Natural killer cell (primary cell): ENCODE measurements around the gene CCDC136. TPM values are rescaled to one million over a fixed set of nuclear protein-coding genes. Genes with fewer than 3 reads are reported as not detected.

Source experiments
- ATAC-seq, 3 donors: fragments of 150-1000 bp in 2 of 3; fragments of 200-7000 bp in 1 of 3; cut with Tn5 transposase; 1 replicate in 1 of 3; 2 replicates in 2 of 3; pipeline ENCODE4 v1.10.0; 2021; ENCODE audit warnings: mild to moderate bottlenecking in 2 of 3, moderate library complexity in 2 of 3
- DNase-seq, 2 donors: peaks; one replicate each; pipeline versions ENCODE4 v3.0.0 to v3.0.0-alpha.2; 2013 to 2021; ENCODE audit warnings: mixed read lengths in 1 of 2
- H3K27ac ChIP-seq: one replicate; pipeline ENCODE4 v1.5.1; 2013; ENCODE audit warnings: mild to moderate bottlenecking, low read length
- H3K27me3 ChIP-seq: one replicate; pipeline ENCODE4 v1.6.1; 2013; ENCODE audit warnings: low read length; ENCODE audit not compliant: control insufficient read depth, insufficient read depth
- H3K36me3 ChIP-seq: one replicate; pipeline ENCODE4 v1.6.1; 2013; ENCODE audit warnings: low read length; ENCODE audit not compliant: control insufficient read depth, insufficient read depth
- H3K4me1 ChIP-seq: one replicate; pipeline ENCODE4 v1.6.1; 2013; ENCODE audit warnings: low read length; ENCODE audit not compliant: control insufficient read depth, insufficient read depth
- H3K4me3 ChIP-seq: one replicate; pipeline ENCODE4 v1.5.1; 2013; ENCODE audit warnings: low read length
- H3K9me3 ChIP-seq: one replicate; pipeline ENCODE4 v1.6.1; 2013; ENCODE audit warnings: low read length; ENCODE audit not compliant: control insufficient read depth, insufficient read depth
- H3K27ac Mint-ChIP-seq, 2 donors: one replicate each; pipeline ENCODE4 v1.8.0; 2022; ENCODE audit warnings: mild to moderate bottlenecking in 2 of 2, mixed read lengths in 2 of 2, moderate library complexity in 1 of 2
- H3K27me3 Mint-ChIP-seq, 2 donors: one replicate each; pipeline ENCODE4 v1.8.0; 2022; ENCODE audit warnings: low read depth in 2 of 2, mixed read lengths in 2 of 2
- H3K36me3 Mint-ChIP-seq: one replicate; pipeline ENCODE4 v1.8.0; 2022; ENCODE audit warnings: mixed read lengths
- H3K4me1 Mint-ChIP-seq, 2 donors: one replicate each; pipeline ENCODE4 v1.8.0; 2022; ENCODE audit warnings: mixed read lengths in 2 of 2
- H3K4me3 Mint-ChIP-seq: one replicate; pipeline ENCODE4 v1.8.0; 2022; ENCODE audit warnings: mild to moderate bottlenecking, moderate library complexity, mixed read lengths
- H3K9me3 Mint-ChIP-seq, 2 donors: one replicate each; pipeline ENCODE4 v1.8.0; 2022; ENCODE audit warnings: mixed read lengths in 2 of 2
- CTCF ChIP-seq: fragments of 200-600 bp; IDR thresholded peaks from one replicate; pipeline ENCODE4 v1.8.0; 2022; ENCODE audit warnings: antibody characterized with exemption
- WGBS: methylation state at CpG from one replicate; pipeline ENCODE4 v1.1.7; 2013; ENCODE audit warnings: missing lambda C conversion rate; ENCODE audit not compliant: insufficient coverage; 5-methylcytosine and 5-hydroxymethylcytosine counted together
- intact Hi-C: fragments of 100-400 bp; cut with micrococcal nuclease; formaldehyde crosslinking; loops from one replicate; pipeline ENCODE4 v1.14.2; 2022
- total RNA-seq, 4 donors: library from RNA; stranded (reverse); fragments of 120-200 nt in 1 of 4; gene quantifications; one replicate each; pipeline versions ENCODE4 v1.2.3 to v1.2.4, GENCODE V29; 2013 to 2022

The CCDC136 gene
- total RNA-seq, 3 donors from 2014 or later (not counting 1 experiment from before 2014, with no cell fraction given): 10.9 to 17.5 (median 13.2) TPM

DNA sequence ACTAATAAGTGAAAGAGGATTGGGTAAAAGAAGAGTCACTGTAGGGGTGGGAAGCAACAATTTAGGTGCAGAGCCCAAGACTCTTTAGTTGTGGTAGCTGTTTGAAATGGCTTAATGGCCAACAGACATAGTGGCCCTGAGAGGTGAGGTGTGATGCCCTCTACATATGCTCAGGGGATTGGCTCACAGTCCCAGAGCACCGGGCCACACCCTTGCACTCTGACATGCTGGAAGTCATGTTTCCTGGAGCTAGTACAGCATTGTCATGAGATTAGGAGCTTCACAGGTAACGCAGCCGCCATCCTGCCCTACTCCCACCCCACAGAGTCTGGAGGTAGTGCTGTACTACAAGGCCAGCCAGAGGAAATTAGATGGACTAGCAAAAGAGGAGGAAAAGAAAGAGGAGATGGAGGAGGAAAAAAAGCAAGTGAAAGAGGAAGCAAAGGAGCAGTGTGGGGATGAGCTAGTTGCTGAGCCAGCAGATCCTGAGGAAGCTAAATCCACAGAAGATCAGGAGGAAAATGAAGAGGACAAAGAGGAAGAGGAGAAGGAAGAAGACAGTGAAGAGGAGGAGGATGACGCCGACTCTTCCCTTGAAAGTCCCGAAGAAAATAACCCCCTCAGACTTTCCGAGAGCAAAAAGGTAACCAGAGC is 23.6 kb downstream of the CCDC136 start:
- ATAC-seq: no peak
- Mint-ChIP-seq H3K27ac (no peak overlapping the region), H3K36me3 (no peaks in the 10 kb centered on the region)

GRCh38 chr7:128818694-128819093 is 26.9 kb downstream of the CCDC136 start:
- H3K27me3 Mint-ChIP-seq: peaks cover 0 to 3% of the 10 kb centered on the region in 2 donors
- WGBS: 95% methylated on average over 3 of the region's 3 CpGs
- H3K27ac Mint-ChIP-seq: no peak overlapping the region
- Histone ChIP-seq H3K27me3 (no peaks in the 10 kb centered on the region), H3K36me3 (no peaks in the 10 kb centered on the region), H3K4me1 (no peaks in the 10 kb centered on the region), H3K9me3 (no peaks in the 10 kb centered on the region), H3K27ac (no peak overlapping the region), H3K4me3 (no peak overlapping the region)
- H3K36me3 Mint-ChIP-seq: no peaks in the 10 kb centered on the region
- H3K4me3 Mint-ChIP-seq: no peak overlapping the region
- no peak for ATAC-seq
- H3K4me1 Mint-ChIP-seq: no peaks in the 10 kb centered on the region
- no peak for DNase-seq
- no peak for TF ChIP-seq CTCF
- intact Hi-C loops: no loop called here
- H3K9me3 Mint-ChIP-seq: no peaks in the 10 kb centered on the region

More for the DNA sequence above, 23.6 kb downstream of the CCDC136 start:
- Histone ChIP-seq H3K4me1 (no peaks in the 10 kb centered on the region), H3K27ac (no peak overlapping the region), H3K4me3 (no peak overlapping the region), H3K9me3 (no peaks in the 10 kb centered on the region), H3K36me3 (no peaks in the 10 kb centered on the region), H3K27me3 (no peaks in the 10 kb centered on the region)
- no peak overlapping the region for H3K4me3 Mint-ChIP-seq
- H3K27me3 Mint-ChIP-seq: peaks cover 0 to 3% of the 10 kb centered on the region in 2 donors
- no peaks in the 10 kb centered on the region for H3K4me1 Mint-ChIP-seq
- WGBS: 93% methylated on average over 5 of the region's 7 CpGs
- TF ChIP-seq CTCF: no peak
- DNase-seq: no peak
- no peaks in the 10 kb centered on the region for H3K9me3 Mint-ChIP-seq
- intact Hi-C loops: no loop called here

GRCh38 chr7:128821724-128822123 is 30.0 kb downstream of the CCDC136 start:
- Mint-ChIP-seq H3K27me3 (peaks cover 0 to 6% of the 10 kb centered on the region in 2 donors), H3K4me3 (no peak overlapping the region), H3K27ac (no peak overlapping the region), H3K9me3 (no peaks in the 10 kb centered on the region), H3K36me3 (no peaks in the 10 kb centered on the region), H3K4me1 (no peaks in the 10 kb centered on the region)
- DNase-seq (no peak), ATAC-seq (peak in 1 of 3 donors; percentile 22)
- no peak for TF ChIP-seq CTCF
- Histone ChIP-seq H3K4me1 (no peaks in the 10 kb centered on the region), H3K27ac (no peak overlapping the region), H3K9me3 (no peaks in the 10 kb centered on the region), H3K4me3 (no peak overlapping the region), H3K27me3 (no peaks in the 10 kb centered on the region), H3K36me3 (no peaks in the 10 kb centered on the region)
- WGBS: 100% methylated on average over 4 of the region's 4 CpGs
- intact Hi-C loops: no loop called here

DNA sequence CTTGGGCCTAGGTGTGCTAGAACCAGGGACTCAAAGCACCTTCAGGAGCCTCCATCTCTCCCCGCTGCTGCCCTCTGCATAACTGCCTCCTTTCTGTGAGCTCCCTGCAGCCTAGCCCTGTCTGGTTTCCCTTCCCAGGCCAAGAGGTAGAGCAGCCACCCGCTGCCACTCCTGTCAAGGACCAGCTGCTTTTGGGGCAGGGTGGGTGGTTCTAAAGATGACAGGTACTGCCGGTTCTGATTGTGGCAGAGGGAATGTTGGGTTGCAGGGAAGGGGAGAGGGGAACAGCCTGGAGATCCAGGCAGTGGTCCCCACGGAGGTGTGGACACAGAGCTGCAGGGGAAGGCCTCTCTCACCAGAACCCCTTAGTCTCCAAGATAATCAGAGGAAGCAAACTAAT is 34.7 kb downstream of the CCDC136 start:
- intact Hi-C loops: no loop called here
- 87% methylated on average over 4 of the region's 4 CpGs for WGBS
- no peak for ATAC-seq

More for the DNA sequence above, 34.7 kb downstream of the CCDC136 start:
- H3K36me3 Mint-ChIP-seq: no peaks in the 10 kb centered on the region
- no peaks in the 10 kb centered on the region for H3K9me3 Mint-ChIP-seq
- Histone ChIP-seq H3K36me3 (no peaks in the 10 kb centered on the region), H3K27me3 (peaks cover 18% of the 10 kb centered on the region), H3K4me1 (peaks cover 19% of the 10 kb centered on the region), H3K27ac (no peak overlapping the region), H3K9me3 (no peaks in the 10 kb centered on the region), H3K4me3 (no peak overlapping the region)
- DNase-seq: no peak
- H3K4me1 Mint-ChIP-seq: peaks cover 0 to 20% of the 10 kb centered on the region in 2 donors
- no peak overlapping the region for H3K27ac Mint-ChIP-seq
- no peak overlapping the region for H3K4me3 Mint-ChIP-seq
- H3K27me3 Mint-ChIP-seq: peaks cover 0 to 27% of the 10 kb centered on the region in 2 donors
- TF ChIP-seq CTCF: no peak
